T-helper 2 cell (primary cell): ENCODE results near the gene UBE2C.
"Not testable (repeated sequence)": the region's sequence is repeated elsewhere in the genome, so short reads cannot be mapped to it uniquely, and the experiment has no call there.

Experiments
- DNase-seq, 5 experiments: peaks; one replicate each; pipeline versions ENCODE4 v3.0.0 to v3.0.0-alpha.2; 2012 to 2022
- total RNA-seq, 2 donors: gene quantifications; one replicate each; lab custom pipeline; 2026; lab: John Stamatoyannopoulos, UW

UBE2C gene
- 0.31 to 1.7 reads per million in 2 donors for total RNA-seq

DNA sequence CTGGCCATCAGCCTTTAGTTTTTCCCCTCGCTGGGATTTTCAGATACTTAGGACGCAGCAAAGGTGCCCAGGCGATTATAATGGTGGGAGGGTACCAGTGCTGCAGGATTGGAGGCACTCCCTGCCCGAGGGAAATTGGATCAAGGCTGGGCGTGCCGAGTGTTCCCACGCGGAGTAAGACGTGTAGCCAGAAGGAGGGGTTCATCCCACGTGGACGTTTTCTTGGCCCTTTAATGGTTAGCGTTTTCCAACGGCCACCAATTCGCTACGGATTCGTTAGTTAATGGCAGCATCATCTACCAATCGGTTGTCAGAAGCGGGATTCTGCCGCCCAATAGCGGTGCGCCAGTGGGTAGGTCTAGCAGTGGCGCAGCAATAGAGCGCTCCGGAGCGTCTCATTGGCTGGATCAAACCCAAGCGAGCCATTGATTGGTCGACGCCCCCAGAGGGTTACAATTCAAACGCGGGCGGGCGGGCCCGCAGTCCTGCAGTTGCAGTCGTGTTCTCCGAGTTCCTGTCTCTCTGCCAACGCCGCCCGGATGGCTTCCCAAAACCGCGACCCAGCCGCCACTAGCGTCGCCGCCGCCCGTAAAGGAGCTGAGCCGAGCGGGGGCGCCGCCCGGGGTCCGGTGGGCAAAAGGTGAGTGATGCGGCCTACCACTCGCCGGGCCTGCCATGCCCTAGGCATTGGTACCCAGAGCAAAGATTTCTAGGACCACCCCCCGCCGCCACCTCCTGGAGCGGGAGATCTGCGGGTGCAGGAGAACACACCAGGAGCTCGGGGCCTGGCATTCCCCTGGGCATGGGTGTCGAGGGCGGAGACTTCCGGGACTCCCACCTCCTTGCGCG lies at the start of gene UBE2C:
UBE2C (plus strand) TSS at position 488 of the 849 bp plus-strand sequence; CDS start at position 540, 52 bp downstream.
- DNase-seq: peak; percentile 82 to 99 (median 91)

DNA sequence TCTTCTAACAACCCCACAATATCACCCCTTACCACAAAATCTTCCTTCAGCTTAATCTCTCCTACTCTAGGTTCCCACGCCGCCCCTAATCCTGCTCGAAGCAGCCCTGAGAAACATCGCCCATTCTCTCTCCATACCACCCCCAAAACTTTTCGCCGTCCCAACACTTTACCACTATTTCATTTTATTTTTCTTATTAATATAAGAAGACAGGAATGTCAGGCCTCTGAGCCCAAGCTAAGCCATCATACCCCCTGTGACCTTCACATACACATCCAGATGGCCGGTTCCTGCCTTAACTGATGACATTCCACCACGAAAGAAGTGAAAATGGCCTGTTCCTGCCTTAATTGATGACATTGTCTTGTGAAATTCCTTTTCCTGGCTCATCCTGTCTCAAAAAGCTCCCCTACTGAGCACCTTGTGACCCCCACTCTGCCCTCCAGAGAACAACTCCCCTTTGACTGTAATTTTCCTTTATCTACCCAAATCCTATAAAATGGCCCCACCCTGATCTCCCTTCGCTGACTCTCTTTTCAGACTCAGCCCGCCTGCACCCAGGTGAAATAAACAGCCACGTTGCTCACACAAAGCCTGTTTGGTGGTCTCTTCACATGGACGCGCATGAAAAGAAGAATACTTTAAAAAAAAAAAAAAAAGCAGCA lies 47.7 kb upstream of the UBE2C start:
- not testable (repeated sequence) for DNase-seq

DNA sequence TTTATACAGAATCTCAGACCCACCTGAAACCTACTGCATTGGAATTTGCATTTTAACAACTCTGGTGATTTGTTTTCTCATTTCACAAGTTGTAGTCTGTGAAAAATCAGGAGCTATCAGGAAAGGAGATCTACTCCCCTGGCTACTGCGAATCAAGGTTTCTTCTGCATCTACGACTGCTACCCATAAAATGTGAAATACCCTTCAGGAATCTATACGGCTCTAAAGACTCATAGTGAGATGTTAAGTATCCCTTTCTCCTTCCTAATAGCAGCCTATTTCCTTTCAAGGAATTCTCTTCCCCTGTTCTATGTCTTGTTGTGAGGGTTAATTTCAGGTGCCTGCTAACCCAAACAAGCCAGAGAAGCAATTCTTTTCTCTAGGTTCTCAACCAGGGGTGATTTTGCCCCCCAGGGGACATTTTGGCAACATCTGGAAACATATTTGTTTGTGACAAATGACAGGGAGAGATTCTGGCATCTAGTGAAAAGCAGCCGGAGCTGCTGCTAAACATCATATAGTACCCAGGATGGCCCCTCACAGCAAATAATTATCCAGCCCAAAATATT lies 47.1 kb upstream of the UBE2C start:
- DNase-seq: no peak

DNA sequence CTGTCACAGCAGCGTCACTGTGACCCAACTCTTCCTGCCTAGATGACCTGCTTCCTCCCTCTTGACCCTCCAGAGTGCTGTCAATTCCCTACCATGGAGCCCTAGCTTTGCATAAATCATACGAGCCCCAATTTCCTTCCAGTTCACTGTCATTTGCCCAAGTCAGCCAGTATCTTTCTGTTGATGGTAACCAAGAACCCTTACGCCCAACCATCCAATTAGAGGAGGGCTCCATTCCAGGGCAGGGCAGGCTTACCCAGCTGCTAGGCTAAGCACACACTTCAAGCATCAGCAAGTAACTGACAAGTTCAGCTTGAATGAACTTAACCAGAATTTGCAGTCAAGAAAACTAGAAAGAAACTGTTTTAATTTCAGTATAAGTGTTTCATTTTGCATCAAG lies 46.5 kb upstream of the UBE2C start:
- no peak for DNase-seq

DNA sequence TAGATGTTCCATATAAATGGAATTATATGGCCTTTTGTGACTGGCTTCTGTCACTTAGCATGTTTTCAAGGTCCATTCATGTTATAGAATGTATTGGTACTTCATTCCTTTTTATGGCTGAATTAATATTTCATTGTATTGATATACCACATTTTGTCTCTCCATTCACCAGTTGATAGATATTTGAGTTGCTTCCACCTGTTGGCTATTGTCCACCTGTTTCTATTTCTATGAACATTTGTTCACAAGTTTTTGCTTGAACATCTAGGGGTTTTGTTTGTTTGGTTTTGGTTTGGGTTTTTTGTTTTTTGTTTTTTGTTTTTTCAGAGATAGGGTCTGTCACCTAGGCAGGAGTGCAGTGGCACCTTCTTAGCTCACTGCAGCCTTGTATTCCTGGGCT lies 44.0 kb upstream of the UBE2C start:
- DNase-seq: no peak

DNA sequence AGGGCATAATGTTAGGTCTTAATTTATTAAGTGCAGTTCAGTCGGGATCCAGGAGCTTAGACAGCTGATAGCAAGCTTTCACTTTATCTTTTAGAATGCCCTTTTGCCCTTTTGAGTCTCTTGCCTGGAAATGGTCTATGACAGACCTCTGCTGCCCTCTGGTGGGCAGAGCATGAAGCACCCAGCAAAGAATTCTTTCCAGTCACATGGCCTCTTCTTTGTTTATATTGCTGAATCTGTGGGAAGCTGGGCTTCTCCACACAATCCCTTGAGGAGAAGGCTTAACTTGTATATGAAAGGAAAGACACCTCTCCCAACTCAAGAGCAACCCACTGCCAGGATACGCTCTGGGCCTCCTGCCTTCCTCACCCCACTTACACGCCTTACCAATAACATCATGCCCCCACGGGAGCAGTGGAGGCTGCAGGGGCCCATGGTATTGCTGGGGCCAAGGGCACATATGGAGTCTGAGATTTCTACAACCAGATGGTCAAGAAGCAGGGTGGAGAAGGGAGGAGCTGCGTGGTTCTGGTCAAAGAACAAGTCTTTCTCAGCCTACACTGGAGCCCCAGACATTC lies 41.2 kb upstream of the UBE2C start:
- peak; percentile 54 to 74 (median 66) for DNase-seq

DNA sequence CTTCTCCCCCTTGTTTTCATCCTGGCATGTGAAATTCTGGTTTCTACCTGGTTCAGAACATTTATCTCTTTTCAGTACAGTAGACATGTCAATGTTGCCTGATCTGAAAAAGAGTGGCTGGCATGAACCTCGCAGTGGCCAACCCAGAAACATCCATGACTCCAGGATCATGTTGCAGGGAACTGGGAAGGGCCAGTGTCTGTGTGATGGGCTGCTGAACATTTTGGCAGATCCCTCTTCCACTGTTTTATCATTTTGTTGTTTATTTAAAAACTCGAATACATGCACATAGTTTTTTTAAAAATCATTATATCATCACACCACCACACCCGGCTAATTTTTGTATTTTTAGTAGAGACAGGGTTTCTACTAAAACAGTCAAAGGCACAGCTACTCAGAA lies 39.8 kb upstream of the UBE2C start:
- no peak for DNase-seq

DNA sequence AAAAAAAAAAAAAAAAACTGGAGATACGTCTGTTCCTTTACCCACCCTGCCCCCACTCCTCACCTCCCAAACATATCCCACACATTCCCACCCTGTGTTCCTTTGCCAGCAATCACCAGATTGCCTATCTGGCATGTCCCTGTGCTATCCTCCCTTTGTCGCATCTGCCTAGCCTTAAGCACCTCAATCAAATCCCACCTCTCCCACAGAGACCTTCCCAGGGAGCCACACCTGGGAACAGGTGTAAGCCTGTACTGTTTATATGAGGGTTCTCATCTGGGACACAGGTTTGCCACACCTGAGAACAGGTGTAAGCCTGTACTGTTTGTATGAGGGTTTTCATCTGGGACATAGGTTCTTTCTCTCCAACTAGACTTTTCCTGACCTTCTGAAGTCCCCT lies 37.5 kb upstream of the UBE2C start:
- DNase-seq: no peak

DNA sequence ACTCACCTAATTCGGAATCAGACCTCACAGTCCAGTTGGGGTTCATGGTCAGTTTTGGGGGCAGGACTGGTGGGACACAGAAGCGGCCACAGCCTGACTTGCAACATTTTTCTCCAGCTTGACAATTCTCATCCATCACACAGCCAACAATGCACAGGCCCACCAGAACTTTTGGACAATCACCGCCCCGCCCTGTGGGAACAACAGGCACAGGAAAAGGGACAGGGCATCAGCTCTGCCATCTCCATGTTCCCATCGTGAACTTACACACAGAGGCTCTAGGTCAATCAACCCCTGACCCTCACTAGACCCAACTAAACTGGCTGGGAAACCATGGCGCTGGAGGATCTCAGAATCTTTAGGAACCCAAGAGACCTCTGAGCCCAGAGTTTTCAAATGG lies 37.0 kb upstream of the UBE2C start:
- no peak for DNase-seq

DNA sequence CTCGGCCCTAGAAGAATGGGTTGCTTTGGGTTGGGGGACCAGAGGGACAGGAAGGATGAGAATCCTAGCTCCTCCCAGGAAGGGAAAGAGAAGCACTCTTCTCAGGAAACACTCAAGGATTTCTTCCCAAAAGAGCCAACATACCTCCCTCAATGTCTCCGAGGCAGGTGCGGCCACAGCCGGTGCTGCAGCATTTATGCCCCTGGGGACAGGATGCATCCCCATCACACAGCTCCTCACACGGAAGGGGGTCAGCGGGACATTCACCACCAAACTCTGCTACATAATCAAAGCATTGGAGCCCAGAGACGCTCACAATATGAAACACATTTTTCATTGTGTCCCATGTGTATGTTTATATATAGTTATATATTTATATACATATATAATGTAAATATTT lies 35.5 kb upstream of the UBE2C start:
- no peak for DNase-seq

DNA sequence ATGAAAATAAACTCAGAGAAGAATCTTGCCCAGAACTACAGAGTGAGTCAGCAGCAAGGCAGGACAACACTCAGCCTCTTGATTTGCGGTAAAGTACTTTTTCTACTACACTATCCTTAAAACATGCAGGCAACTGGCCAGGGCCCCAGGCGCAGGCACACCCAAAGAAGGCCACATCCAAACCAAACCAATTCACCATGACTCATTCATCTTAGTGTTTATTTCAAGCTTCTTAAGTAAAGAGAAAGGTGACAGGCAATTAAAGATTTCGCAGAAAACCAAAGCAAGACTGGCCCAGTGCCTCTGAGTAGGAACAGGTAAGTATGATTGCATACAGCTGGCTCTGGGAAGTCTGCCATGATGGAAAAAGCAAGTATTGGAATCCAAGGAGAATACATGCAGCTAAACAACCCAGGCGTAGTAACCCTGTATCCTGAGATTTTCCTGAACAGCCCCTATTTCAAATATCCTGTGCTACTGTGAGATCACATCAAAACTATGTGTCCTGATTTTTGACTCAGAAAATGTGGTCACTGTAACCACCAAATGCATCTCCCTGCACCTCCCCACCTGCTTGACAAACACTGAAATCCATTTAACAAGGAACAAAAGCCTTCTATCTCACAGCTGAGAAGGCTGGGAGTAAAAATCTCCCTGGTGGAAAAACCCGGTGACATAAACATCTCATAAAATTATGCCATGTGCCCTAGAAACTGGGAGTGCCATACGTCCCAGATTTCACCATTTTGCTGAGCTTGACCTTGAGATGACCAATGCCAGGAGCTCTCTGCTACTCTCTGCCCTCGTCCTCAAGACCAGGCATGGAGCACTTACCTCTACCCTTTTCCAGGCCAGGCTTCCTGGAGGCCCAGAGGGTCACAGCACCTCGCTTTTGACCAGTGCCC lies 33.2 kb upstream of the UBE2C start:
- no peak for DNase-seq

DNA sequence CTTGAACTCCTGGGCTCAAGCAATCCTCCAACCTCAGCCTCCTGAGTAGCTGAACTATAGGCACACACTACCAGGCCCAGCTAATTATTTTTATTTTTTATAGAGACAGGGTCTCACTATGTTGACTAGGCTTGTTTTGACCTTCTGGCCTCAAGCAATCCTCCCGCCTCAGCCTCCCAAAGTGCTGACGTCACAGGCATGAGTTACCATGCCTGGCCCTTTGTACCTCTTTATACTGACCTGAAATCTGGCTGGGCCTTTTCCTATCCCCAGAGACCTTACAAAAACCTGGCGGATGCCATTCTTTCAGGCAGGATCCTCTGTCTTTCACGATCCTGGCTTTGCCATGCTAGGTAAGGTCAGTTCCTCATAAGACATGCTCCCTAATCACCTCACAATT lies 32.3 kb upstream of the UBE2C start:
- no peak for DNase-seq

DNA sequence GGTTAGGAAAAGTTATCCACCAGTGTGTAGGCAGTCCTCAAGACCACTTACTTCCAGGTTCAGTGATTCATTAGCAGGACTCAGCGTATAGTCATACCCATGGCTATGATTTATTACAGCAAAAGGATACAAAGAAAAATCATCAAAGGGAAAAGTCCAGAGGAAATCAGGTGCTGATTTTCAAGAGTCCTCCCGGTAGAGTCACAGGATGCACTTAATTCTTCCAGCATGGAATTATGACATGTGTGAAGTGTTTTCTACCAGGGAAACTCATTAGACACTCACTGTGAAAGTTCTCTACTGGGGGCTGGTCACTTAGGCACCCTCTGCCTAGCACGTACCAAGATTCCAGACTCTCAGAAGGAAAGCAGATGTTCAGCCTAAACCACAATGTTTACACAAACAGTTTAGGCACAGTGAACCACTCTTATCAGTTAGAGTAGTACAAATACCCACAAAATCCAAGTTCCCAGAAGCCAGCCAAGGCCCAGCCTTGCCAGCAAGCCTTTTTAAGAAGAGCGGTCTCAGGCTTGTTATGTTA lies 31.0 kb upstream of the UBE2C start:
- no peak for DNase-seq

DNA sequence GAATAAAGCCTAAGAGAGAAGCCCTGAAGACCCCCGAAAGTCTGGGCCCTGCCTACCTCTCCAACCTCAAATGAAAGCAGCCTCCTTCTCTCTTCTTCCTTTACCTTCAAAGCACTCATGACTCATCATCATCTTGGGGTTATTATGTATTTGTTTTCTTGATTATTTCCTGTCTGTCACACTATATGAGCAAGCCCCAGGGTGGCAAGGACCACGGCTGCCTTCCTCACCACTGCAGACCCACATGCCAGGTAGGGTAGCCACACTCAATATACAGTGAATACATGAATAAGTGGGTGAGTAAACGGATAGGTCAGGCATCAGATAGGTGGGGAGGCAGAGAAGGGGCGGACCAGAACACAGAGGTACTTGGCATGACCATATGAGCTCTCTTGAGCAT lies 29.6 kb upstream of the UBE2C start:
- DNase-seq: peak in 1 of 5 experiments; percentile 25

DNA sequence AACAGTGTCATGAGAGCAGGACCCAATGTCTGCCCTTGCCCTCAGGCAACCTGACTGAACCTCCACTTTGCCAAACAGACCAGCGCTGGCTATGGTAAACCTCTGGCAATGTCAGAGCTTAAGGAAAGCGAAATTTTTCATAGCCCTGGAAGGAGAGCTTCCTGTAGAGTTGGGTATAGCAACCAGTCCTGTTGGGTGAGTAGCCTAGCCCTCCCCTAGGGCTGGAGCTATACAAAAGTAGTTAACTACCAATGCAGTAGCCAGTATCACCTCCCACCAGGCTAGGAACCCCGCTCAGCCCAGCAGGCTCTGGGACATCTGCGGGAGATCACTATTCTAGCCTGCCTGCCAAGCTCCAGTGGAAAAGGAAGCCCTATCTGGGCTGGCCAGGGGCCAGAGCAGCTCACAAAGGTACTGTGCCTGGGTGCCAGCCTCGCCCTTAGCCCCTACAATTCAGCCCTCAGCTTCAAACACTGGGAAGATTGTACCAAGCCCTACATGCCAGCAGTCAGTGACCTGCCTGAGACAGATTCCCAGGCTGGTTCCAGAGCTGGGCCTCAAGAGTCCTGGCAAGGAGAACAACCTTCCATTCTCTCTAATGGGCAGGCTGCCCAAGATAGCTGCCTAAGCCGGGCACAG lies 28.7 kb upstream of the UBE2C start:
- DNase-seq: no peak

DNA sequence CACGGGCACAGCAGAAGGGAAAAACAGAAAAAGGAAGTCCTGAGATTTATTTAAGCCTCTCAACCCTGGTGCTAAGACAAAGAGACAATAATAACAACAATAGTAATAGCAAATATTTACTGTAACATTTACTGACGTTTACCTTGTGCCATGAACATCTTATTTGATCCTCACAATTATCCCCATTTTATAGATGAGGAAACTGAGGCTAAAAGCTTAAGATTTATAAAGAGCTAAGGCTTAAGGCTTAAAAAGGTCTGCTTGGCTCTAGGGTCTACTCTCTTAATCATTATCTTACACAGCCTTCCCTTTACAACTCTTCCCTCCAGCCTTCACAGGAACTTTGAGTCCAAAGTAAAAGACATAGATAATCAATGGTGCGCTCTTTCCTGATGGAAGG lies 24.1 kb upstream of the UBE2C start:
- no peak for DNase-seq

DNA sequence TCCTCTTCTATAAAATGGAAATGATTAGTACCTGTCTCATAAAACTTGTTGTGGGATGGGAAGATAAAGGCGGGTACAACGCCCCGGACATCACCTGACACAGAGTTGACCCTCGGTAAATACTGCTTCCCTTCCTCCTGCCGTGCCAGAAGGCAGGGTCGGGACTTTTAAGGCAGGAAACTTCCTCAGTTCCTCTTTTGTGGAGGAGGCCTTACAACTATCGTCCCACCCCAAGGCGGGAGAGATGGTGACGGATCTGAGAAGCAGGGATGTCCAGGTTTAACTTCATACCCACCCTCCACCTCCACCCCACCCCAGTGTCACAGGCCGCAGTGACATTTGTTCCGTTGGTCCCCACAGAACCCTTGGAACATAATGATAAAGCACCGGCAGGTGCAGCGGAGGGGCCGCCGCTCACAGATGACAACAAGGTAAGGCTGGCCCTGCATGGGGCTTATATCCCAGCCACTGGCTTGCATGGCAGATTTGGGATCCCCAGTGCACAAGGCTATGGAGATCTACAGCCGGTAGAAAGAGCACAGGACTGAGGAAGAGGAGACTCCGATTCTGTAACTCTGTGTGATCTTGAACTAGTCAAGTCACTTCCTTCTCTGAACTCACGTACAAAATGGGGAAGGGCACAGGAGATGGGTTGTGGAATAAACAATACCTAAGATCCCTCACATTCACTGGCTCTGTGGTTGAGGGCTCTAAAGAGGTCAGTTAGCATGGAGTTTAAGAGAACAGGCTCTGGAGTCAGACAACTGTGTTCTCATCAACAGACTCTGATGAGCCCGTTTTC lies 19.9 kb upstream of the UBE2C start:
- DNase-seq: peak in 2 of 5 experiments; percentile 2 to 6

DNA sequence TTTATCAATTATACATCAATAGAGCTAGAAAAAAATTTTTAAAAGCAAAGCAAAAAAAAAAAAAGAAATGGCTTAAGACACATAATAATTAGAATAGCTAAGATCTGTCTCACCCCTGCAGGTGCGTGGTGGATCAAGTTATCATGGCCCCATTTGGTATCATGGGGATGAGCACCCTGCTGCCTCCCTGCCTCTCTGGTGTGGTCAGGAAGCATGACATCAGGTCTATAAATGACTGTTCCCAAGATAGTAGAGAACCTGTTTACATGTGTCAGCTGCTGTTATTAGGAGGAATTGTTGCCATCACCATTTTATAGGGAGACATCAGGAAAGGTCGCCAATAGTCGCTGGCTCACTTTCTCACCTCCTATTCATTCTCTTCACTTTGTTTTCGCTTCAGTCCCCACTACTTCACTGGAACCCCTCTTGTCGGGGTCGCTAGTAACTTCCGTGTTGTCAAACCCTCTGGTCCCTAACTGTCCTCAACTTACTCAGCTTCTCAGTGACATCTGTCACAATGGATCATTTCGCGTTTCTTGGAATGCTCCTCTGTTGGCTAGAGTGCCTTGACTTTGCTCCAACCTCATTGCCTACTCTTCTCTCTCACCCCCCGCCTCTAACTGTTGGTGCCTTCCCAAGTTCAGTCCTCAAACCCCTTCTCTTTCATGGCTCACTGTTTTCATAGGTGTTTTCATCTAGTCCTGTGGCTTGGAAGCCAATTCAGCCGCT lies 15.9 kb upstream of the UBE2C start:
- no peak for DNase-seq

DNA sequence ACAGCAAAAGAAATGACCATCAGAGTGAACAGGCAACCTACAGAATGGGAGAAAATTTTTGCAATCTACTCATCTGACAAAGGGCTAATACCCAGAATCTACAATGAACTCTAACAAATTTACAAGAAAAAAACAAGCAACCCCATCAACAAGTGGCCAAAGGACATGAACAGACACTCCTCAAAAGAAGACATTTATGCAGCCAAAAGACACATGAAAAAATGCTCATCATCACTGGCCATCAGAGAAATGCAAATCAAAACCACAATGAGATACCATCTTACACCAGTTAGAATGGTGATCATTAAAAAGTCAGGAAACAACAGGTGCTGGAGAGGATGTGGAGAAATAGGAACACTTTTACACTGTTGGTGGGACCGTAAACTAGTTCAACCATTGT lies 14.9 kb upstream of the UBE2C start:
- not testable (repeated sequence) for DNase-seq

DNA sequence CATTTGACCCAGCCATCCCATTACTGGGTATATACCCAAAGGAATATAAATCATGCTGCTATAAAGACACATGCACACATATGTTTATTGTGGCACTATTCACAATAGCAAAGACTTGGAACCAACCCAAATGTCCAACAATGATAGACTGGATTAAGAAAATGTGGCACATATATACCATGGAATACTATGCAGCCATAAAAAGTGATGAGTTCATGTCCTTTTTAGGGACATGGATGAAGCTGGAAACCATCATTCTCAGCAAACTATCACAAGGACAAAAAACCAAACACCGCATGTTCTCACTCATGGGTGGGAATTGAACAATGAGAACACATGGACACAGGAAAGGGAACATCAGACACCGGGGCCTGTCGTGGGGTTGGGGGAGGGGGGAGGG lies 14.5 kb upstream of the UBE2C start:
- not testable (repeated sequence) for DNase-seq
